T47D (cell line): ENCODE results near the gene TNKS1BP1.

Experiments used
- DNase-seq, 2 experiments: peaks; one replicate each; pipeline versions ENCODE4 v3.0.0 to v3.0.0-alpha.2; 2011 to 2012; ENCODE audit warnings: low read depth in 1 of 2, low spot score in 1 of 2
- JUND ChIP-seq: IDR thresholded peaks from 2 replicates; pipeline ENCODE4 v1.6.1; 2012; ENCODE audit warnings: low read depth
- in situ Hi-C: cut with HindIII; loops from 2 replicates; pipeline ENCODE4 v1.10.0; 2016; ENCODE audit warnings: low sequenced_read_pairs, low pct_unique_long_range_greater_than_20kb

TNKS1BP1 gene

GRCh38 chr11:57359896-57360690 is 35.3 kb upstream of the TNKS1BP1 start:
- no peak for DNase-seq
- TF ChIP-seq JUND: no peak
- in situ Hi-C loops: no loop called here

GRCh38 chr11:57359396-57359795 is 34.6 kb upstream of the TNKS1BP1 start:
- no peak for DNase-seq
- no peak for TF ChIP-seq JUND
- in situ Hi-C loops: no loop called here

- DNase-seq: no peak
- TF ChIP-seq JUND: no peak
- in situ Hi-C loops: no loop called here
Observed at GRCh38 chr11:57358991-57359390, 34.2 kb upstream of the TNKS1BP1 start.

- in situ Hi-C loops: no loop called here
- DNase-seq: no peak
- TF ChIP-seq JUND: no peak
Observed at GRCh38 chr11:57358543-57358961, 33.8 kb upstream of the TNKS1BP1 start.

- DNase-seq: no peak
- no peak for TF ChIP-seq JUND
- in situ Hi-C loops: no loop called here
Observed at GRCh38 chr11:57357856-57358255, 33.1 kb upstream of the TNKS1BP1 start.

GRCh38 chr11:57357310-57357709 is 32.6 kb upstream of the TNKS1BP1 start:
- in situ Hi-C loops: no loop called here
- TF ChIP-seq JUND: no peak
- no peak for DNase-seq

- no peak for TF ChIP-seq JUND
- no peak for DNase-seq
- in situ Hi-C loops: no loop called here
Observed at GRCh38 chr11:57356268-57356667, 31.5 kb upstream of the TNKS1BP1 start.

- in situ Hi-C loops: no loop called here
- DNase-seq: no peak
- TF ChIP-seq JUND: no peak
Observed at GRCh38 chr11:57354699-57355098, 29.9 kb upstream of the TNKS1BP1 start.

- in situ Hi-C loops: no loop called here
- TF ChIP-seq JUND: no peak
- DNase-seq: no peak
Observed at GRCh38 chr11:57353852-57354251, 29.1 kb upstream of the TNKS1BP1 start.

- in situ Hi-C loops: no loop called here
- no peak for DNase-seq
- TF ChIP-seq JUND: no peak
Observed at GRCh38 chr11:57353446-57353845, 28.7 kb upstream of the TNKS1BP1 start.

- in situ Hi-C loops: no loop called here
- DNase-seq: no peak
- TF ChIP-seq JUND: no peak
Observed at GRCh38 chr11:57353036-57353435, 28.3 kb upstream of the TNKS1BP1 start.

GRCh38 chr11:57349491-57350274 is 24.9 kb upstream of the TNKS1BP1 start:
- in situ Hi-C loops: no loop called here

GRCh38 chr11:57348636-57349313 is 24.0 kb upstream of the TNKS1BP1 start:
- no peak for DNase-seq
- no peak for TF ChIP-seq JUND
- in situ Hi-C loops: no loop called here

More at GRCh38 chr11:57349491-57350274, 24.9 kb upstream of the TNKS1BP1 start:
- DNase-seq: peak; percentile 57 to 62
- TF ChIP-seq JUND: no peak
